GM18499 (cell line): Measurements from ENCODE around the gene CCDC47.

ENCODE experiments used
- ATAC-seq: cut with Tn5 transposase; IDR thresholded peaks from one replicate; pipeline ENCODE4 v1.9.1; 2021; ENCODE audit warnings: moderate number of reproducible peaks; ENCODE audit not compliant: insufficient read depth, unreplicated experiment

CCDC47 gene

GRCh38 chr17:63700528-63701455 is 72.6 kb downstream of the CCDC47 start:
- ATAC-seq, result no peak

- ATAC-seq, result no peak
Measured at GRCh38 chr17:63699638-63700527, 73.5 kb downstream of the CCDC47 start, which contains the start of gene LIMD2. LIMD2 (minus strand) TSS chr17:63700125; CDS start chr17:63699298, 827 bp downstream.

- ATAC-seq, result no peak
Measured at GRCh38 chr17:63698886-63699637, 74.3 kb downstream of the CCDC47 start.

GRCh38 chr17:63698381-63698885 is 75.0 kb downstream of the CCDC47 start:
- ATAC-seq, result no peak

GRCh38 chr17:63697341-63698286 is 75.8 kb downstream of the CCDC47 start:
- no peak for ATAC-seq

- ATAC-seq, result no peak
Measured at GRCh38 chr17:63696381-63696961, 76.9 kb downstream of the CCDC47 start.

GRCh38 chr17:63695889-63696288 is 77.5 kb downstream of the CCDC47 start:
- no peak for ATAC-seq
